ENCODE results near the gene SCN8A.

DNA sequence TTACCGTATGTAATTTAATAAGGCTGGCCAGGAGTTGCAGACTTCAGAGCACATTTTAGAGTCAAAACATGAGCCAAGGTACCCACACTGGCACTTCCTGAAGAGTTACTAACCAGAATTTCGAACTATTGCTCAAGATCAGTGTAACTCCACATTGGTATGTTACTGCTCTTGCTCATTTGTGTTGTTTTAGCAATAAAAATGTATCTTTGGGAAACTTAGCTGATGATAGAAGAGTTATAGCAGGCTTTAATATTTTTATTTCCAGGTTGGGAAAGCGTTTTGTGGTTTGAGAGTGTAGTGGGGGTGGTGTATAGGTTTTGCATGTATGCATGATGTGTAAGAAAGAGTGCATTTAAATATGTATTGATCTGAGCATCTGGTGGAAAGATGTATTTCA, 96.6 kb downstream of the SCN8A start:
- TF ChIP-seq, protein P1, sequence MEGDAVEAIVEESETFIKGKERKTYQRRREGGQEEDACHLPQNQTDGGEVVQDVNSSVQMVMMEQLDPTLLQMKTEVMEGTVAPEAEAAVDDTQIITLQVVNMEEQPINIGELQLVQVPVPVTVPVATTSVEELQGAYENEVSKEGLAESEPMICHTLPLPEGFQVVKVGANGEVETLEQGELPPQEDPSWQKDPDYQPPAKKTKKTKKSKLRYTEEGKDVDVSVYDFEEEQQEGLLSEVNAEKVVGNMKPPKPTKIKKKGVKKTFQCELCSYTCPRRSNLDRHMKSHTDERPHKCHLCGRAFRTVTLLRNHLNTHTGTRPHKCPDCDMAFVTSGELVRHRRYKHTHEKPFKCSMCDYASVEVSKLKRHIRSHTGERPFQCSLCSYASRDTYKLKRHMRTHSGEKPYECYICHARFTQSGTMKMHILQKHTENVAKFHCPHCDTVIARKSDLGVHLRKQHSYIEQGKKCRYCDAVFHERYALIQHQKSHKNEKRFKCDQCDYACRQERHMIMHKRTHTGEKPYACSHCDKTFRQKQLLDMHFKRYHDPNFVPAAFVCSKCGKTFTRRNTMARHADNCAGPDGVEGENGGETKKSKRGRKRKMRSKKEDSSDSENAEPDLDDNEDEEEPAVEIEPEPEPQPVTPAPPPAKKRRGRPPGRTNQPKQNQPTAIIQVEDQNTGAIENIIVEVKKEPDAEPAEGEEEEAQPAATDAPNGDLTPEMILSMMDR (IDR thresholded peaks at IDR 0.05), result no peak
- no peak for TF ChIP-seq POLR2A (IDR thresholded peaks at IDR 0.05)
- no peak for TF ChIP-seq POLR2AphosphoS5 (IDR thresholded peaks at IDR 0.05)

Data from breast epithelium (tissue), 3 donors.